Fibroblast of pulmonary artery (primary cell): ENCODE results near the gene CDC42EP3.

Experiments used
- DNase-seq: peaks from one replicate; pipeline ENCODE4 v3.0.0-alpha.2; 2010; ENCODE audit warnings: low read depth
- H3K4me3 ChIP-seq: replicated peaks from 2 replicates; pipeline ENCODE4 v1.5.1; 2011; ENCODE audit warnings: low read depth, mild to moderate bottlenecking, control low read depth, low read length, moderate library complexity
- TF ChIP-seq, protein P1 (sequence below): IDR thresholded peaks from 2 replicates; pipeline ENCODE4 v1.5.1; 2011; ENCODE audit warnings: mild to moderate bottlenecking, control low read depth, low read length, inconsistent platforms; ENCODE audit errors: missing control alignments

The CDC42EP3 gene

DNA sequence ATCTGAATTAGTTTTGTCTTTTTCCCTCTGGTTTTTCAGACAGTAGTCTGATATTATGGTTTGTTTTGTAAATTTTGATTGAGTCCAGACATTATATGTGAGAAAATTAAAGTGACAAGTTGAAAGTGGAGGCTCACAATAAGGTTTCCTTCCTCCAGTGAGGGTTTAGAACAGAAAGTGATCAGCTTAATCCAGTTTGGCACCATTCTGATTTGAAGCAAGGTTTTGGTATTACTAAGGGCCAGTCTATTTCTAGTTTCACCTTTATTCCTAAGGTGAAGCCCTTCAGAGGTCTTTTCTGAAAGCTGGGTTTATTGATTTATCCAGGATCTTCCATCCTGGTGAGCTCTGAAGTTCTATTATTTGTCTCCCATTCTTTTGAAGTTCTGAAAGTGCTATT, 68.7 kb downstream of the CDC42EP3 start:
- TF ChIP-seq, protein P1, sequence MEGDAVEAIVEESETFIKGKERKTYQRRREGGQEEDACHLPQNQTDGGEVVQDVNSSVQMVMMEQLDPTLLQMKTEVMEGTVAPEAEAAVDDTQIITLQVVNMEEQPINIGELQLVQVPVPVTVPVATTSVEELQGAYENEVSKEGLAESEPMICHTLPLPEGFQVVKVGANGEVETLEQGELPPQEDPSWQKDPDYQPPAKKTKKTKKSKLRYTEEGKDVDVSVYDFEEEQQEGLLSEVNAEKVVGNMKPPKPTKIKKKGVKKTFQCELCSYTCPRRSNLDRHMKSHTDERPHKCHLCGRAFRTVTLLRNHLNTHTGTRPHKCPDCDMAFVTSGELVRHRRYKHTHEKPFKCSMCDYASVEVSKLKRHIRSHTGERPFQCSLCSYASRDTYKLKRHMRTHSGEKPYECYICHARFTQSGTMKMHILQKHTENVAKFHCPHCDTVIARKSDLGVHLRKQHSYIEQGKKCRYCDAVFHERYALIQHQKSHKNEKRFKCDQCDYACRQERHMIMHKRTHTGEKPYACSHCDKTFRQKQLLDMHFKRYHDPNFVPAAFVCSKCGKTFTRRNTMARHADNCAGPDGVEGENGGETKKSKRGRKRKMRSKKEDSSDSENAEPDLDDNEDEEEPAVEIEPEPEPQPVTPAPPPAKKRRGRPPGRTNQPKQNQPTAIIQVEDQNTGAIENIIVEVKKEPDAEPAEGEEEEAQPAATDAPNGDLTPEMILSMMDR: no peak
- no peak overlapping the region for H3K4me3 ChIP-seq
- DNase-seq: no peak

GRCh38 chr2:37602040-37602439, 69.4 kb downstream of the CDC42EP3 start:
- DNase-seq: no peak
- TF ChIP-seq, protein P1: no peak
- H3K4me3 ChIP-seq: no peak overlapping the region

DNA sequence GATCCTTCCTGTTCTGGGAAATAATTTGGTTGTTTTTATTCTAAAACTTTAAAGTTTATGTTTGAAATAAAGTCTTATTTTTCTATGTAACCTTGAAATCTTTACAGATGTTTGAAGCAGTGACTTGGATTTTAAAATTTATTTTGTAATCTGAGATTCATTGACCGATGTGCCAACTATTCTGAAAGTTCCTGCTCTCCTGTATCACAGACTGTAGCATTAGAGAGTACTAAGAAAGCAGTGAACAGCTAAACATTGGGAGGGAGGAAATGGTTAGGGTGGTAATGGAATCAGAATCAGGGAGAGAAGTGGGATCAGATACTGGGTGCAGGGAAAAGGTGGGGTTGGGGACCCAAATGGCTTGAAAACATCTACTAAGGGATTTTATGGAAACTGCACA, 69.9 kb downstream of the CDC42EP3 start:
- no peak overlapping the region for H3K4me3 ChIP-seq
- DNase-seq: no peak
- TF ChIP-seq, protein P1: no peak

DNA sequence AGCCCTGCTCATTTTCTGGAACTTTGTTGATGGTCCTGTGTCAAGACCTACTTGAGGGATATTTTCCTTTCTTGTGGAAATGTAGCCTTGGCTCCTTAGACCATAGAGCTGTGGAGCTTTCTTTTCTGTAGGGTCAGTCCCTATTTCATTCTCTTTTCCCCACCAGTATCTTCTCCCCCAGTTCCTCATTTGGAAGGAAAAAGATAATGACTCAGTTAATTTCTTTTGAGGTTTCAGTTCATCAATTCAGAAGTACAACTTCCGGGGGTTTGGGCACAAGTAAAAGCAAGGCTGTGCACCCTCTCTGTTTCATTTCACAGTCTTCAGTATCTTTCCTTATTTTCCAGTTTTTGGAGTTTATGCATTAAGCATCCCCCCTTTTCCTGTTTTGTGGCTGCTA, 70.7 kb downstream of the CDC42EP3 start:
- no peak overlapping the region for H3K4me3 ChIP-seq
- DNase-seq: no peak
- TF ChIP-seq, protein P1: no peak

- TF ChIP-seq, protein P1: no peak
- no peak overlapping the region for H3K4me3 ChIP-seq
- no peak for DNase-seq
Measured at GRCh38 chr2:37599688-37600525, 71.5 kb downstream of the CDC42EP3 start.

- DNase-seq: no peak
- TF ChIP-seq, protein P1: no peak
- no peak overlapping the region for H3K4me3 ChIP-seq
Measured at GRCh38 chr2:37593694-37594093, 77.7 kb downstream of the CDC42EP3 start.

DNA sequence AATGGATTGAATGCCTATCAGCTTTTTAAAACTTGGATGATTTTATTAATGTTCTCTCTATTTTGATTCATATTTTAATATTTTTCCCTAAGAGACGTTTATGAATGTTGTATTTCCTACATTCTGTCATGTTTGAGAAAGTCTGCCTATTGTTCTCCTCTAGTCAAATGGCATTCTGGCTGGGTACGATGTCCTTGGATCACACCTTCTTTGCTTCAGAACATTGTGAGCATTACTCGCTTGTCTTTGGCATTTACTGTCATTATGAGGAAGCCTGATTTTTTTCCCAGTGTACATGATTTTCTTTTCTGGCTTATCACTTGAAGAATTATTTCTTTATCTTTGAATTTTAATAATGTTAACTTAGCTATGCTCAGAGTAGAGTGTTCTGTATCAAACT, 78.4 kb downstream of the CDC42EP3 start:
- no peak for DNase-seq
- TF ChIP-seq, protein P1: no peak
- H3K4me3 ChIP-seq: no peak overlapping the region
